ENCODE measurements around the gene SNX25.

The SNX25 gene

GRCh38 chr4:185384061-185384460 is 174.7 kb downstream of the SNX25 start:
- DNase-seq, result no peak

- DNase-seq, result no peak
Measured at GRCh38 chr4:185384930-185385331, 175.5 kb downstream of the SNX25 start.

DNA sequence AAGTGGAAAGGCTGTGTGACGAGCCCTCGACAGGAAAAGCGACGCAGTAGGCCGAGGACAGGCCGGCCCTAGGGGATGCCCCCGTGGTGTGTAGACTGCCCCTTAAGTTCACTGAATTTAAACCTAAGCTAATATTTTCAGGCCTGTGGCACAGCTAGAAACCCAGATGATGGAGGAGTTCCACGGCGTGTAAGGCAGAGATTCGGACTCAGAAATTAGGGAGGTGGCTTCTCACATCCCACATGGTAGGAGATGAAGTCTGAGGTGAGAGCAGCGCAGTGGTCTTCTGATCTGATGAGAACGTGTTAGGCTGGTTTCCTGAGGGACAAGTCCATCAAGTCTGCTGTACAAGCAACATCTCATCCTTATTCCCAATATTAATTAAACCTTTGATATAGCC is 178.6 kb downstream of the SNX25 start:
- no peak for DNase-seq

GRCh38 chr4:185390941-185391340 is 181.5 kb downstream of the SNX25 start:
- no peak for DNase-seq

DNA sequence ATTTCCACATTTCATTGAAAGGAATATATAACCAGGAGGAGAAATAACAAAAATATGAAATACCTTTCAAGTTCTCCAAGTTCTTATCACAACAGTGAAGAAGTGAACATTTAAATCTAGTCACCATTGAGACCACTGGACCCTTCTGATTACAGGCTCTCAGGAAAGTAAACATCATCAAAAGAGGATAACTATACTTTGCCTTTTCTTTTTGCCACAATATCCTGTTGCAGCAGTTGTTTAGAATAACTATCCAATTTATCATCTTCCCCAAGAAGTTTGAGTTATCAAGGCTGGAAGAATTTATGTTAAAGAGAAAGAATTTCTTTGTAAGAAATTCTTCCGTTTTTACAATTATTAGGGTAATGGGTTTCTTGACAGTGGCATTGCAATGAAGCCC is 182.8 kb downstream of the SNX25 start:
- DNase-seq, result no peak

DNA sequence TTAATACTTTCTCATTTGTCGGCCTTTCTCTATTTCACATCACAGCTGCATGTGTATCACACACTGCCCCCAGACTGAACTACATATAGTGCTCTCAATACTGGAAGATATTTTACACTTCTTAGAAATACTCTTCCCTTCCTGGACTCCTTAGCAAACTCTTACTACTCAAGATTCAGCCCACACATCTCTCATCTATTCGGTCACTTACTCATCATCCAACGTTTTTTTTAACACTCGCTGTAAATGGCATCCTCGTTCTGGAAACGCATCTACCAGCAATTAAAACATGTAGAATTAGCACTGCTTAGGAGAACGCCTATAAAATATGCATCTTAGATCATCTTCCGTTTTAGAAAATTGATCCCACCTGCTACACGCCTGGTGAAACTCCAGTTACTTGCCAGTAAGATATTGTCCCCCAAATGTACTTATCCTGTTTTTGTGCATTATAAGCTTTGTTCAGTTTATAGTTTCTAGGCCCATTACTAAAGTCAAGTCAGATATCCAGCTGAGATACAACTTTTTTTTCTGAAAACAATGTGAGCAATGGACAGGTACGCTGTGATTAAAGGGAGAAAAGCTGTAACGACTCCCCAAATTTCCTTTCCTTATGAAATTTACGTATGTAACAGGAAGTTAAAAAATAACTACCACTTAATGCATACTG is 185.3 kb downstream of the SNX25 start:
- no peak for DNase-seq

- peak; percentile 39 for DNase-seq
Measured at GRCh38 chr4:185395238-185395955, 186.0 kb downstream of the SNX25 start, which contains the start of gene LRP2BP. Gene LRP2BP (minus strand): TSS chr4:185395924. CDS start chr4:185378186, 17,738 bp downstream.

DNA sequence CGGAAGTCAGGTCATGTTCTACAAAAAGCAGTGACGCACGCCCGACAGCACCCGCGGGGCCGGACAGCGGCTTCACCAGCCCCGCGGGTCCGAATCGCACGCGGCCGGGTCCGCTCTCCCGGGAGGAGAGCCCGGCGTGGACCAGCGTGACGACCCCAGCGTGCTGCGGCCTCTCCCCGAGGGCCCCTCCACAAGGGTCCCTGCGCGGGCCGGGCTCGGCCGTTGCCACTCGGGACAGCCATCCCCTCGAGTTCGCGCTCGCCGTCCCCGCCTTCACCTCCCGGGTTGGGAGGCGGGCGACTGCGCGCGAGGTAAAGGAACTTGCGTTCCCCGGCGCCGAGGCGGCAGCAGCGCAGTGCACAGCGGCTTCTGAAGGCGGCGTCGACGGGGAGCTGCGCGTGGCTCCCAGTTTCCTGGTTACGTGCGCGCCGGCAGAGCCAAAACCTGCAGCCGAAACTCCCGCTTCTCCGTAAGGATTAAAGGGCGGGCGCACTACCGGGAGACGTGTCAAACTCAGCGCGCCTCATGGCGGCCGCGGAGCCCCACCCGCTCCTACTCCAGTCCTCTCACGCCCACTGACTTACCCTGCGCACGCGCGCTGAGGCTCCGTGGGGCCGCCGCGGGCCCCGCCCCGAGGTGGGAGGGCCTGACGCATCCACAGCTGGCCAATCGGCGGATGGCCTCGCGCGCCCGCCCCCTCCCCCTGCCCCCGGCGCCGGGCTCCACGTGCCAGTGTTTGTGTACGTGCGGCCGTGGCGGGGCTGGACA is 186.7 kb downstream of the SNX25 start:
- DNase-seq, result peak; percentile 72

DNA sequence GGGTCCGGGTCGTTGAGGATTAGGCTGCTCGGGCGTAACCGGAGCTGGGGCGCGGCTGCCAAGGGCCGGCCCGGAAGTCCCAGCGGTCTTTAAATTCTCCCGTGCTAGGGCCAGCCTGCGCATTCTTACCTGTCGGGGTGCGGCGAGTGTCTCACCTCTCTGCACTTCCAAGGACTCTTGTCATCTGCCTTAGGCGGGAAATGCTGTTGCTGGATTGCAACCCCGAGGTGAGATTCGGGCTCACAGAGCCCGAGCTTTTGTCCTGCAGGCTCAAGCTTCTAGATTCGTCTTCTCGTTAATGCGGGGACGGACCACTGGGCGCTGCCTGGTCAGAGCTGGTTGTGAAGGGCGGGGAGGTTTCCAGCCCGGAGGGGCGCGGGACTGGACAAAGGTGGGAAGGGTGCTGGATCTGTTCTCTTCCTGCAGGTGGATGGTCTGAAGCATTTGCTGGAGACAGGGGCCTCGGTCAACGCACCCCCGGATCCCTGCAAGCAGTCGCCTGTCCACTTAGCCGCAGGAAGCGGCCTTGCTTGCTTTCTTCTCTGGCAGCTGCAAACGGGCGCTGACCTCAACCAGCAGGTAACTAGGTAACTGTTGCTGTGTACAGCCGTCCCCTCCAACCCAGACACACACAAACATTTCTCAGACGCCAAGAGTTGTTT is 187.5 kb downstream of the SNX25 start, which contains the start of gene ANKRD37:
ANKRD37 (plus strand) TSS at position 118 of the 662 bp plus-strand sequence; CDS start at position 201, 83 bp downstream.
- peak; percentile 6 for DNase-seq

DNA sequence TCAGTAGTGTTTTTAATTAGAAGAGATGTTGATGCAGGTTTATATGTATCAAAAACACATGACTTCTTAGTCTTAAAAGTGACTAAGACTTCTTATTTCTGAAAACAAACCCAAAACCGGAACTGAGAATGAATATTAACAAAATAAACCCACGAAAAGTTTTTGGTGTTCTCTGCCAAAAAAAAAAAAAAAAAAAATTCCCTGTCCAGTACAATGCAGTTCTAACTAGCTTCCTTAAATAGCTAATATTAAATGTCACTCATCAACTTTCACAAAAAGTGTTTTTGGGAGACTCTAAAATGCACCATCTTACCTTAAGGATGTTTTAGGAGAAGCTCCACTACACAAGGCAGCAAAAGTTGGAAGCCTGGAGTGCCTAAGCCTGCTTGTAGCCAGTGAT is 189.2 kb downstream of the SNX25 start:
- no peak for DNase-seq

- DNase-seq, result no peak
Measured at GRCh38 chr4:185399466-185399865, 190.1 kb downstream of the SNX25 start.

GRCh38 chr4:185404031-185404430 is 194.6 kb downstream of the SNX25 start:
- no peak for DNase-seq

GRCh38 chr4:185405296-185405999 is 196.1 kb downstream of the SNX25 start:
- no peak for DNase-seq

GRCh38 chr4:185408432-185408831 is 199.0 kb downstream of the SNX25 start:
- no peak for DNase-seq

DNA sequence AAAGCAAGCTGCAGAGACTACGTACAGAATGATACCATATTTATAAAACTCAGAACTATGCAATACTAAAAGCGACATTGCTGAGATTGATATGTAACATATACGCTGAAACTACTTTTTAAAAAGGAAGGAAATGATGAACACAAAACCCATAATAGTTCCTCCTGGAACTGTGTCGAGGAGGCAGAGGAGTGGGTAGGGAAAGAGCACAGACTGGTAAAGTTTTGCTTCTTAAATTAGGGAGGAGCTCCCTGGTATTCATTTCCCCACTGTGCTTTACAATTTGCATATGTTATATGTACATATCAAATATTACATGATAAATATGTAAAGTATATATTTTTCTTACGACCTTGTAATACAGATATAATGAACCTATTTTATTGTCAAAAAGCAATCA is 202.5 kb downstream of the SNX25 start:
- no peak for DNase-seq

DNA sequence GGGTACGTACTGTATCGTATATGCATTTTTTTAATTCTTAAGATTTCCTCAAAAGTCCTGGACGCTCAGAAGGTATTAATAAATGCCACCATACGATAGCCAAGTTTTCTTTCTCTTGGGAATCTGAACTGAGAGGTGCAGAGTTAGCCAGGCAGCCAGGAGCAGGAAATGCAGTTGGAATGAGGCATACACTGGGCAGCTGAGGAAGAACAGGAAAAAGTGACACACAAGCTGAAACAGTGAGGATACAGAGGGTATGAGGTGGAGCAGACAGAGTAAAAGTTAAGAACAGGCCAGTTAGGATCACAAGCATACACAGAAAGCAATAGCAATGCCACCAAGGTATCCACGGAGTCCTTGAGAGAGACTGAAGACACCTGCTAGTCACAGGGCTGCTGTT is 203.0 kb downstream of the SNX25 start:
- no peak for DNase-seq
